Measurements from ENCODE around the gene HOXD11.

- TF ChIP-seq, protein P1, sequence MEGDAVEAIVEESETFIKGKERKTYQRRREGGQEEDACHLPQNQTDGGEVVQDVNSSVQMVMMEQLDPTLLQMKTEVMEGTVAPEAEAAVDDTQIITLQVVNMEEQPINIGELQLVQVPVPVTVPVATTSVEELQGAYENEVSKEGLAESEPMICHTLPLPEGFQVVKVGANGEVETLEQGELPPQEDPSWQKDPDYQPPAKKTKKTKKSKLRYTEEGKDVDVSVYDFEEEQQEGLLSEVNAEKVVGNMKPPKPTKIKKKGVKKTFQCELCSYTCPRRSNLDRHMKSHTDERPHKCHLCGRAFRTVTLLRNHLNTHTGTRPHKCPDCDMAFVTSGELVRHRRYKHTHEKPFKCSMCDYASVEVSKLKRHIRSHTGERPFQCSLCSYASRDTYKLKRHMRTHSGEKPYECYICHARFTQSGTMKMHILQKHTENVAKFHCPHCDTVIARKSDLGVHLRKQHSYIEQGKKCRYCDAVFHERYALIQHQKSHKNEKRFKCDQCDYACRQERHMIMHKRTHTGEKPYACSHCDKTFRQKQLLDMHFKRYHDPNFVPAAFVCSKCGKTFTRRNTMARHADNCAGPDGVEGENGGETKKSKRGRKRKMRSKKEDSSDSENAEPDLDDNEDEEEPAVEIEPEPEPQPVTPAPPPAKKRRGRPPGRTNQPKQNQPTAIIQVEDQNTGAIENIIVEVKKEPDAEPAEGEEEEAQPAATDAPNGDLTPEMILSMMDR (IDR thresholded peaks at IDR 0.05), result no peak
- no peak for TF ChIP-seq EP300 (IDR thresholded peaks at IDR 0.05)
- no peak for TF ChIP-seq POLR2A (IDR thresholded peaks at IDR 0.05)
- TF ChIP-seq POLR2AphosphoS5 (IDR thresholded peaks at IDR 0.05), result no peak
Measured at GRCh38 chr2:176074919-176075425, 32.1 kb upstream of the HOXD11 start.
